Measurements from ENCODE around the gene ZNF467.

Gene ZNF467

GRCh38 chr7:149803551-149804074 lies 30.2 kb upstream of the ZNF467 start:
- no peaks in the 10 kb centered on the region for H3K79me2 ChIP-seq (ENCODE audit: control insufficient read depth, insufficient read depth, low read length)
- no peak overlapping the region for H3K9ac ChIP-seq (ENCODE audit: low read length)
- no peak overlapping the region for H2BK5ac ChIP-seq (ENCODE audit: low read length)
- H3K56ac ChIP-seq (ENCODE audit: low read length): no peak overlapping the region
- no peak overlapping the region for H3K23ac ChIP-seq (ENCODE audit: low read length)
- H3K4ac ChIP-seq (ENCODE audit: low read depth, low read length): no peak overlapping the region
- no peak overlapping the region for H3K18ac ChIP-seq (ENCODE audit: low read length)
- no peaks in the 10 kb centered on the region for H3K36me3 ChIP-seq (ENCODE audit: control insufficient read depth, insufficient read depth, low read length)
- H3K27me3 ChIP-seq (ENCODE audit: insufficient read depth, low read length, poor library complexity): no peaks in the 10 kb centered on the region
- DNase-seq: no peak
- no peak overlapping the region for H3K27ac ChIP-seq (ENCODE audit: low read depth, low read length)
- no peaks in the 10 kb centered on the region for H3K4me1 ChIP-seq (ENCODE audit: control insufficient read depth, low read depth, low read length)
- no peak overlapping the region for H3K4me3 ChIP-seq (ENCODE audit: low read length)
- no peaks in the 10 kb centered on the region for H3K79me1 ChIP-seq (ENCODE audit: low read length)
- no peak overlapping the region for H4K5ac ChIP-seq (ENCODE audit: low read length)
- no peak overlapping the region for H2BK15ac ChIP-seq (replicated peaks; ENCODE audit: low read depth)
- H3K4me2 ChIP-seq (ENCODE audit: low read length): no peak overlapping the region
- no CpG with 5 or more reads among the region's 17 CpGs for WGBS (ENCODE audit: extremely low coverage, insufficient coverage, low lambda C conversion rate)
- no peak overlapping the region for H2AK5ac ChIP-seq (ENCODE audit: low read length)
- H2BK120ac ChIP-seq (ENCODE audit: low read depth, low read length): no peak overlapping the region
- no peak overlapping the region for H4K8ac ChIP-seq (ENCODE audit: low read depth, low read length)

- Histone ChIP-seq H3K79me1 (ENCODE audit: low read length) (no peaks in the 10 kb centered on the region), H3K4me2 (ENCODE audit: low read length) (no peak overlapping the region), H3K18ac (ENCODE audit: low read length) (no peak overlapping the region), H4K8ac (ENCODE audit: low read depth, low read length) (no peak overlapping the region), H3K9ac (ENCODE audit: low read length) (no peak overlapping the region), H2BK15ac (replicated peaks; ENCODE audit: low read depth) (no peak overlapping the region), H2AK5ac (ENCODE audit: low read length) (no peak overlapping the region), H4K5ac (ENCODE audit: low read length) (no peak overlapping the region), H2BK5ac (ENCODE audit: low read length) (no peak overlapping the region), H3K23ac (ENCODE audit: low read length) (no peak overlapping the region), H3K56ac (ENCODE audit: low read length) (no peak overlapping the region), H3K36me3 (ENCODE audit: control insufficient read depth, insufficient read depth, low read length) (no peaks in the 10 kb centered on the region), H2BK120ac (ENCODE audit: low read depth, low read length) (no peak overlapping the region), H3K27me3 (ENCODE audit: insufficient read depth, low read length, poor library complexity) (no peaks in the 10 kb centered on the region), H3K4me1 (ENCODE audit: control insufficient read depth, low read depth, low read length) (no peaks in the 10 kb centered on the region), H3K27ac (ENCODE audit: low read depth, low read length) (no peak overlapping the region), H3K4me3 (ENCODE audit: low read length) (no peak overlapping the region), H3K4ac (ENCODE audit: low read depth, low read length) (no peak overlapping the region), H3K79me2 (ENCODE audit: control insufficient read depth, insufficient read depth, low read length) (no peaks in the 10 kb centered on the region)
- WGBS (ENCODE audit: extremely low coverage, insufficient coverage, low lambda C conversion rate): no CpG with 5 or more reads among the region's 12 CpGs
- no peak for DNase-seq
These were observed 29.6 kb upstream of the ZNF467 start for GRCh38 chr7:149802966-149803365.

- H2BK15ac ChIP-seq (replicated peaks; ENCODE audit: low read depth): no peak overlapping the region
- H2BK5ac ChIP-seq (ENCODE audit: low read length): no peak overlapping the region
- H3K23ac ChIP-seq (ENCODE audit: low read length): no peak overlapping the region
- H3K4me3 ChIP-seq (ENCODE audit: low read length): no peak overlapping the region
- H3K27ac ChIP-seq (ENCODE audit: low read depth, low read length): no peak overlapping the region
- H3K4me2 ChIP-seq (ENCODE audit: low read length): no peak overlapping the region
- no peak overlapping the region for H2AK5ac ChIP-seq (ENCODE audit: low read length)
- H3K27me3 ChIP-seq (ENCODE audit: insufficient read depth, low read length, poor library complexity): no peaks in the 10 kb centered on the region
- no peak overlapping the region for H4K5ac ChIP-seq (ENCODE audit: low read length)
- no peak overlapping the region for H4K8ac ChIP-seq (ENCODE audit: low read depth, low read length)
- no peak overlapping the region for H3K9ac ChIP-seq (ENCODE audit: low read length)
- no CpG with 5 or more reads among the region's 16 CpGs for WGBS (ENCODE audit: extremely low coverage, insufficient coverage, low lambda C conversion rate)
- H3K36me3 ChIP-seq (ENCODE audit: control insufficient read depth, insufficient read depth, low read length): no peaks in the 10 kb centered on the region
- H3K4ac ChIP-seq (ENCODE audit: low read depth, low read length): no peak overlapping the region
- no peaks in the 10 kb centered on the region for H3K79me2 ChIP-seq (ENCODE audit: control insufficient read depth, insufficient read depth, low read length)
- no peak for DNase-seq
- no peak overlapping the region for H2BK120ac ChIP-seq (ENCODE audit: low read depth, low read length)
- no peak overlapping the region for H3K18ac ChIP-seq (ENCODE audit: low read length)
- no peaks in the 10 kb centered on the region for H3K79me1 ChIP-seq (ENCODE audit: low read length)
- no peaks in the 10 kb centered on the region for H3K4me1 ChIP-seq (ENCODE audit: control insufficient read depth, low read depth, low read length)
- H3K56ac ChIP-seq (ENCODE audit: low read length): no peak overlapping the region
These were observed 28.4 kb upstream of the ZNF467 start for GRCh38 chr7:149801816-149802215.

DNA sequence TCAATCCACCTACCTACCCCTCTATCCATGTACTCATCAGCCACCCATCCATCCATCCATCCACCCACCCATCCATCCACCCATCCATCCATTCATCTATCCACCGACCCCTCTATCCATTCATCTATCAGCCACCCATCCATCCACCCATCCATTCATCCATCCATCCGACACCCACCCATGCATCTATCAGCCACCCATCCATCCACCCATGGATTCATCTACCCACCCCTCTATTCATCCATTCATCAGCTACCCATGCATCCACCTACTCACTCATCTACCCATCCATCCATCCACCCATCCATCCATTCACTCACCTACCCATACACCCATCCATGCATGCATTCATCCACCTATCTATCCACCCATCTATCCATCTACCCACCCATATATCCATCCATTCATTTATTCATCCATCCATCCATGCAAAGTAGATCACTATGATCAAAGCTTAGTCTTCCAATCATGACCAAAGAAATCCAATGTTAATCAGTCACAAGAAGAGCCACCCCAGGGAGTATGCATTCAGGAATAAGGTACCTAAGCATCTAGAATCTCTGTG lies 27.7 kb upstream of the ZNF467 start:
- no peak overlapping the region for H3K27ac ChIP-seq (ENCODE audit: low read depth, low read length)
- no peak overlapping the region for H3K4me2 ChIP-seq (ENCODE audit: low read length)

GRCh38 chr7:149800169-149800555 lies 26.8 kb upstream of the ZNF467 start:
- H3K4me2 ChIP-seq (ENCODE audit: low read length): no peak overlapping the region
- no peak overlapping the region for H3K9ac ChIP-seq (ENCODE audit: low read length)
- no peak overlapping the region for H2BK15ac ChIP-seq (replicated peaks; ENCODE audit: low read depth)
- no peaks in the 10 kb centered on the region for H3K27me3 ChIP-seq (ENCODE audit: insufficient read depth, low read length, poor library complexity)
- no peak overlapping the region for H2BK5ac ChIP-seq (ENCODE audit: low read length)
- DNase-seq: no peak
- no peak overlapping the region for H3K27ac ChIP-seq (ENCODE audit: low read depth, low read length)
- no peak overlapping the region for H3K4ac ChIP-seq (ENCODE audit: low read depth, low read length)
- H3K18ac ChIP-seq (ENCODE audit: low read length): no peak overlapping the region
- no CpG with 5 or more reads among the region's 13 CpGs for WGBS (ENCODE audit: extremely low coverage, insufficient coverage, low lambda C conversion rate)
- no peak overlapping the region for H2BK120ac ChIP-seq (ENCODE audit: low read depth, low read length)
- no peak overlapping the region for H4K5ac ChIP-seq (ENCODE audit: low read length)
- H3K4me1 ChIP-seq (ENCODE audit: control insufficient read depth, low read depth, low read length): no peaks in the 10 kb centered on the region
- no peak overlapping the region for H3K4me3 ChIP-seq (ENCODE audit: low read length)
- no peak overlapping the region for H4K8ac ChIP-seq (ENCODE audit: low read depth, low read length)
- no peaks in the 10 kb centered on the region for H3K79me2 ChIP-seq (ENCODE audit: control insufficient read depth, insufficient read depth, low read length)
- H3K79me1 ChIP-seq (ENCODE audit: low read length): no peaks in the 10 kb centered on the region
- no peaks in the 10 kb centered on the region for H3K36me3 ChIP-seq (ENCODE audit: control insufficient read depth, insufficient read depth, low read length)
- no peak overlapping the region for H3K56ac ChIP-seq (ENCODE audit: low read length)
- H3K23ac ChIP-seq (ENCODE audit: low read length): no peak overlapping the region
- no peak overlapping the region for H2AK5ac ChIP-seq (ENCODE audit: low read length)

More for the DNA sequence above, 27.7 kb upstream of the ZNF467 start:
- Histone ChIP-seq H3K56ac (ENCODE audit: low read length) (no peak overlapping the region), H3K79me1 (ENCODE audit: low read length) (no peaks in the 10 kb centered on the region), H3K79me2 (ENCODE audit: control insufficient read depth, insufficient read depth, low read length) (no peaks in the 10 kb centered on the region), H3K27me3 (ENCODE audit: insufficient read depth, low read length, poor library complexity) (no peaks in the 10 kb centered on the region), H3K36me3 (ENCODE audit: control insufficient read depth, insufficient read depth, low read length) (no peaks in the 10 kb centered on the region), H4K8ac (ENCODE audit: low read depth, low read length) (no peak overlapping the region), H3K4me1 (ENCODE audit: control insufficient read depth, low read depth, low read length) (no peaks in the 10 kb centered on the region), H2BK120ac (ENCODE audit: low read depth, low read length) (no peak overlapping the region), H4K5ac (ENCODE audit: low read length) (no peak overlapping the region), H3K23ac (ENCODE audit: low read length) (no peak overlapping the region), H3K18ac (ENCODE audit: low read length) (no peak overlapping the region), H3K4me3 (ENCODE audit: low read length) (no peak overlapping the region), H2BK5ac (ENCODE audit: low read length) (no peak overlapping the region), H2BK15ac (replicated peaks; ENCODE audit: low read depth) (no peak overlapping the region), H2AK5ac (ENCODE audit: low read length) (no peak overlapping the region), H3K4ac (ENCODE audit: low read depth, low read length) (no peak overlapping the region), H3K9ac (ENCODE audit: low read length) (no peak overlapping the region)
- 100% methylated on average over 1 of the region's 2 CpGs for WGBS (ENCODE audit: extremely low coverage, insufficient coverage, low lambda C conversion rate)
- DNase-seq: no peak

Data from mesendoderm (in vitro differentiated cells).